HS-5 (cell line): Measurements from ENCODE around the gene NIFK.
"Not testable (repeated sequence)": the region's sequence is repeated elsewhere in the genome, so short reads cannot be mapped to it uniquely, and the experiment has no call there.

ENCODE experiments used
- DNase-seq: peaks from one replicate; pipeline ENCODE4 v3.0.0-alpha.2; 2012; ENCODE audit warnings: low read depth

NIFK gene

GRCh38 chr2:121695171-121695451, 41.6 kb downstream of the NIFK start:
- no peak for DNase-seq

- no peak for DNase-seq
These were observed 42.1 kb downstream of the NIFK start for GRCh38 chr2:121694398-121695170.

GRCh38 chr2:121690572-121690971, 46.1 kb downstream of the NIFK start:
- DNase-seq, result not testable (repeated sequence)

GRCh38 chr2:121690095-121690494, 46.6 kb downstream of the NIFK start:
- no peak for DNase-seq

- no peak for DNase-seq
These were observed 47.3 kb downstream of the NIFK start for GRCh38 chr2:121689356-121689755.

- DNase-seq, result no peak
These were observed 47.9 kb downstream of the NIFK start for GRCh38 chr2:121688820-121689219.

- DNase-seq, result no peak
These were observed 49.8 kb downstream of the NIFK start for GRCh38 chr2:121686902-121687301.

GRCh38 chr2:121686218-121686617, 50.5 kb downstream of the NIFK start:
- DNase-seq, result no peak

GRCh38 chr2:121682396-121683298, 54.0 kb downstream of the NIFK start:
- DNase-seq, result no peak

- no peak for DNase-seq
These were observed 58.8 kb downstream of the NIFK start for GRCh38 chr2:121677855-121678254.
